Stimulated activated CD4-positive, alpha-beta T cell treated with anti-CD3 and anti-CD28 coated beads, Interleukin-1b, Interleukin-23, amount 100 ng/mL, for 48 hours (primary cell): Measurements from ENCODE around the gene TMEM255B.

Experiments
- DNase-seq: peaks from one replicate; pipeline ENCODE4 v3.0.0-alpha.2; 2020

The TMEM255B gene

GRCh38 chr13:113838711-113839201 lies 79.7 kb downstream of the TMEM255B start:
- DNase-seq: no peak

GRCh38 chr13:113839536-113840204 lies 80.6 kb downstream of the TMEM255B start:
- DNase-seq: no peak

GRCh38 chr13:113840541-113841352 lies 81.7 kb downstream of the TMEM255B start:
- DNase-seq: no peak

GRCh38 chr13:113841353-113841650 lies 82.3 kb downstream of the TMEM255B start:
- DNase-seq: no peak

GRCh38 chr13:113842336-113843062 lies 83.5 kb downstream of the TMEM255B start:
- no peak for DNase-seq

GRCh38 chr13:113843063-113843654 lies 84.1 kb downstream of the TMEM255B start:
- no peak for DNase-seq

GRCh38 chr13:113843864-113844556 lies 85.0 kb downstream of the TMEM255B start:
- no peak for DNase-seq

GRCh38 chr13:113845055-113845454 lies 86.0 kb downstream of the TMEM255B start:
- no peak for DNase-seq

- DNase-seq: no peak
Measured at GRCh38 chr13:113845723-113846635, 87.0 kb downstream of the TMEM255B start.

- no peak for DNase-seq
Measured at GRCh38 chr13:113846636-113847318, 87.8 kb downstream of the TMEM255B start.

- DNase-seq: no peak
Measured at GRCh38 chr13:113848020-113848419, 89.0 kb downstream of the TMEM255B start.

GRCh38 chr13:113848431-113849260 lies 89.6 kb downstream of the TMEM255B start:
- DNase-seq: no peak

- no peak for DNase-seq
Measured at GRCh38 chr13:113849546-113849945, 90.5 kb downstream of the TMEM255B start.

GRCh38 chr13:113849981-113850721 lies 91.1 kb downstream of the TMEM255B start:
- DNase-seq: no peak

GRCh38 chr13:113850722-113851479 lies 91.9 kb downstream of the TMEM255B start:
- no peak for DNase-seq

- no peak for DNase-seq
Measured at GRCh38 chr13:113851480-113851803, 92.4 kb downstream of the TMEM255B start.

GRCh38 chr13:113851826-113852535 lies 93.0 kb downstream of the TMEM255B start:
- DNase-seq: no peak
